GM21526 (cell line): Measurements from ENCODE around the gene LAMB4.

Experiments used
- ATAC-seq: cut with Tn5 transposase; IDR thresholded peaks from one replicate; pipeline ENCODE4 v1.9.1; 2021; ENCODE audit warnings: moderate library complexity; ENCODE audit not compliant: unreplicated experiment, low FRiP score

Gene LAMB4

DNA sequence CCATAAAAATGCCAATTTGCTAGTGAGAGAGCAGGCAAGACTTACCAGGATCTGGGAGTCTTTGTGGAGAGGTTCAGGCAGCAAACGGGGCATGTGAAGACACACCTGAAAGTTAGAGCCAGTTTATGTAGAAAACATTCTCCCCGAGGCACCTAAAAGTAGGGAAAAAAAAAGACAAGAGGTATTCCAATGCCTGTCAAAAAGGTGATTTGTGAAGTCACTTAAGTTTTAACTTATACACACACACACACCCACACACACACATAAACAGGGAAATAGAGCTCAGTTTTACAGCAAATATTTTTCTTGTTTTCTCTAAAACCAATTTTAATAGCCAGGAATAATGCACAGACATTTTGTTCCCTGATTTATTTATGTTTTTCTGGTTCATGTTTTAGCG is at the start of gene LAMB4:
LAMB4 (minus strand) TSS at position 101 of the 400 bp plus-strand sequence. CDS start 7,197 bp downstream, outside the sequence.
- ATAC-seq: no peak

DNA sequence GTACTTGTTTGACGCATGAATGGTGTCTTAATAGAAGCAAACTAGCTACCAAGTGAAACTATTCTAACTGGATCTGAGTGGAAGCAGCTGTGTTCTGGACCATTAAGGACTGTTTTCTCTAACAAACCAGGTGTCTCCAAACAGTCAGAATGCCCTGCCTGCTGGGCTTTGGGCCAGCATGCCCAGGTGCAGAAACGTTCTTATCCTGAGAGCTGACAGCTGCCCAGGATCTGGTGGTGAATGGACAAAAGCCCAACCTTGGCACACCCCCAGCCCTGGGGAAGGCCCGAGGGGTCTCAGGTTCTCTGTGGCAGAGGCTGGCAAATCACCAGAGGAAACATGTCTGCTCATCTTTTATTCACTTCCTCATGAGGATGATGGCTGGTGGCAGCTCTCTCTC is 48.2 kb upstream of the LAMB4 start:
- ATAC-seq: no peak

DNA sequence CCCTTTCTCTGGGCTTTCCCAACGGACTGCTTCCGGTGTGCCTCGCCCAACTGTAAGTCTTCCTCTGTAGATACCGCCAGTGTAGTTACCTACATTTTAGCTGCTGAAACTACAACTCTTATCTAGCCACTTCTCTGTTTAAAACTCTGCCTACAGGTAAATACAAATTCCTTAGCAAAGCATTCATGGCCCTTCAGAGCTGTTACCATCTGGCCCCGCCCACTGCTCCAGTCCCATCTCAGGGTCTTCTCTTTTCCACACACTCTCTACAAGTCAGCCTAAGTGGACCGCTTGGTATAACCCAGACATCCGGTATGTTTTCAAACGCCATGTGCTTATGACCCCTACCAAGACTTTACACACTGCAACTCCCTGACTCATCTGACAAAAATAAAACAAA is 41.0 kb upstream of the LAMB4 start:
- ATAC-seq: no peak

GRCh38 chr7:108170251-108170650 is 40.1 kb upstream of the LAMB4 start:
- no peak for ATAC-seq

DNA sequence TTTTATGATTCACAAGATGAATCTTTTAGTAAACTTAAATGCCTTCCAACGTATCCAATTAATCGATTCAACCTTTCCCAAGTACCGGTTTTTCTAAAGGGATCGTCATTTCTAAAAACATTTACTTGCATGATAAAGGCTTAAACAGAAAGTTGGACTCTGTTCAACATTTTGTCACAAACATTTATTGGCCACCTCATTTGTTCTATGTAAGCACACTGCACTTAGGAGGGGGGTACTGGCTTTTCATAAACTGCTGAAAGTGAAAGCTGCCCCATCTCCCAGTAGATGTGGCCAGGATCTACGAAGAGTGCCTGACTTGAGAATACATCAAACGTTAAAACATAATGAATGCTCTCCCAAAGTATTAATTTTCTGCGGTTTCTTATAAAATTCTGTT is 37.3 kb upstream of the LAMB4 start:
- no peak for ATAC-seq

DNA sequence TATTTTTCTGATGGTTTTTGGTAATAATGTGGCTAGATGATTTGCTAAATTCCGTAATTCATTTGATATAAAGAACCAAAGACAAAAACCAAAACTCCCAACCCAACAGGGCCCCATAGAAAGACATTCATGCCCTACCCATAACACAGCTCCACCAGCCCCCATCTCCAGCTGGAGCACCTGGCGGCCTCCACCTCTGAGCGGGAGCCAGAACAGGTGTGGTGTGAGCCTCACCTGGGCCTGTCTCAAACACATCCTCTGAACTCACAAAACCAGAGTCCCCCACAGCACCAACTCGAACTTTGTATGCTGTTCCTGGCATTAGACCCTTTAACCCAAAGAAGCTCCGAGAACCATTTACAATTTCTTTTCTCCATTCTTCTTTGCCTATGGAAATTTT is 36.5 kb upstream of the LAMB4 start:
- no peak for ATAC-seq

- no peak for ATAC-seq
These were observed 35.6 kb upstream of the LAMB4 start for GRCh38 chr7:108165723-108166122.

DNA sequence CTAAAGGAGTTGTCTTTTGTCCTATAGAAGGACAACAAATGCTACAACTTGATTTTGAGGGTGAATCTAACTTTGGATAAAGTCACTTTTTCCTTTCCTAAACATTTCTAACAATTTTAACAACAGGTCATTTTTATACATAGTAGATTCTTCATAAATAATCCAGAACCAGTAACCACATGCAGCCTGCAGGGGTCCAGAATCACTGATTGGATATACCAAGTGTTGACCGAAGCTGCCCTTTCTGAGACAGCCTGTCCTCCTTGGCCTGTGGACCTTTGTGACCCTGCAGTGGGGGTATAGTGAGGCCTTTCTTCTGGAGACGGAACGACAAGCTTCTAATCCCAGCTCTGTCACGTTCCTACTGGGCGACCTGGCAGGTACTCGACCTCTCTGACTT is 34.8 kb upstream of the LAMB4 start:
- ATAC-seq: no peak

- no peak for ATAC-seq
These were observed 34.2 kb upstream of the LAMB4 start for GRCh38 chr7:108164342-108164741.

- ATAC-seq: no peak
These were observed 28.6 kb upstream of the LAMB4 start for GRCh38 chr7:108158776-108159175.

- ATAC-seq: no peak
These were observed 27.6 kb upstream of the LAMB4 start for GRCh38 chr7:108157606-108158335.

DNA sequence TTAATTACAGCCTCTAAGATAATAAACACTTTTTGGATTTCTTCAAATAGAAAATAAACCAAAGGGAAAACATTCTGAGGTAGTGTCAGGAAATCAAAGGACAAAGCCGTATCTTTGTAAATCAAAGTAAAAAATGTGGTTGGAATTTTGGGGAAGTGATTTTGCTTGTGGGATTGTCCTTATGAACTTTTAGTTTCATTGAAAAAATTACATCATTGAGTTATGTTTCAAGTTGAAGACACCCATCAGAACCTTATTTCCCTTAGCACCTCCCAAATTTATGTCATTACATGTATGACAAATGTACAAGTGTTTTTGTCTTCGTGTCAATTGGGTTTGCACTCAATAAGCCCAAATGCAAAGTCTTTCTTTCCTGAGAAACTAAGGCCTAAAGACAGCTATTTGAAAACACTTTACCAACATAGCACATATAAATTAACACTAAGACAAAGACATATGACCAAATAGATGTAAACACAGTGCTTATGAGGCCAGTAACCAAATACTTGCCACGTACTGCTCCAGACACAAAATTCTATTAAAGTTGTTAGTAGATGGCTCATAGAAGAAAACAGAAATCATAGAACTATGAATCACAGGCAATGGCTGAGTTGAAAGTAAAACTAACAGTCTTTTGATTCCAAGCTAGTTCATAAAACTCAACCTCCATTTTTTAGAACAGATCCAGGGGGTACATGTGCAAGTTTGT is 26.9 kb upstream of the LAMB4 start:
- ATAC-seq: no peak

- ATAC-seq: no peak
These were observed 22.0 kb upstream of the LAMB4 start for GRCh38 chr7:108152198-108152597.

DNA sequence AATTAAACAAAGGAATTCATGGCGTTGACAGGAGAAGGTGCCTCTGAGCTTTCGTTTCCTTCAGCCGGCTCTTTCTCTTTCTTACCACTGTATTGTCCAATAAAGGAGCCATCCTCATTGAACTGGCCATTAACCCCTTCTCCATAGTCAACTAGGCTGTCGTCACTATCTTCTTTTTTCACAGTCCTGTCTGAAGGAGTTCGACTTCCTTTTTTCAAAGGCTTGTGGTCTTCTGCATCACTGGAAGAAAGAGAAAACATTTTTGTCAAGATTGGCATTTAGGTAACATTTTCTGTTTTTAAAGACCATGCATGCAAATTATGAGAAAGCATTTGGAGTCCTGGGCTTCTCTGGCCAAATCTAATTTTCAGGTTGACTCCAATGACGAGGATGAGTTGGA is 19.7 kb upstream of the LAMB4 start:
- ATAC-seq: no peak

DNA sequence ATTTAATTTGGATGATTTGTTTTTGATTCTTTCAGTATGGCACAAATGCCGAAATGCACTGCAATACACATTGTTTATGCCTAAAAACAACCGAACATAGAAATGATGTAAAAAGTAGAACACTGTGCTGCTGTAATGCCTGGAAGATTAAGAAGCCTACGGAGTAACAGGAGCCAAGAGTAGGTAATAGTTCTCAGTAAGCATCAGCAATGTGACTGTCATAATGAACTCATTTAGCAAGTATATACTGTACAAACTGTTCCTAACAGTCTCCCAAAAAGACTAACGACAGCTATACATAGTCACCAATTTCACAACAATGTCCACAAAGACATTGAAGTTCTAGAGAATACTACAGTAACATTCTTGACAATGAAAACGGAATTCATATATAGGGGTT is 19.0 kb upstream of the LAMB4 start:
- no peak for ATAC-seq

DNA sequence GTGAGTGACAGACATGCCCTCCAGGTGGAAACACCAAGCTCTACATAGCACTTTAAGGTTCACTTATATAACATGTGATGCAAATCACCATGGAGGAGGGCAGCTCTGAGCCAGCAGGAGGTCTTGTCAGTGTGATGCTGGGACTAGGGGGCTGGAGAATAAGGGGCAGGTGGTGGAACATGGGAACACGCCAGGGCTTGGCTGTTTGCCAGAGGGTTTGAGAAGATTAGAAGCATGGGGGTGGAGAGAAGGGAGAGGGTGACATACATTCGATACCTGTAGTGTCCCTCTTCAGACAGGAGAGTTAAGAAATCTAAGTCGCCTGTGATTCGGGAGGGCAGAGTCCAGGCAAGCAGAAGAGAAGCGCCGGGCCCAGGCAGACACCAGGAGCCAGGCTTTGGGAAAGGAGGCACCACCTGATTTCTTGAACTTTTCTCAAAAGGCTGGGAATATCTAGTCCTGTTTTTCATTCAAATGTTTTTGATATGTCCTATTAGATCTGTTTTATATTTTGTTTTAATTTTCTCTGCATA is 16.9 kb upstream of the LAMB4 start:
- ATAC-seq: no peak

GRCh38 chr7:108146070-108146842 is 16.1 kb upstream of the LAMB4 start:
- no peak for ATAC-seq

DNA sequence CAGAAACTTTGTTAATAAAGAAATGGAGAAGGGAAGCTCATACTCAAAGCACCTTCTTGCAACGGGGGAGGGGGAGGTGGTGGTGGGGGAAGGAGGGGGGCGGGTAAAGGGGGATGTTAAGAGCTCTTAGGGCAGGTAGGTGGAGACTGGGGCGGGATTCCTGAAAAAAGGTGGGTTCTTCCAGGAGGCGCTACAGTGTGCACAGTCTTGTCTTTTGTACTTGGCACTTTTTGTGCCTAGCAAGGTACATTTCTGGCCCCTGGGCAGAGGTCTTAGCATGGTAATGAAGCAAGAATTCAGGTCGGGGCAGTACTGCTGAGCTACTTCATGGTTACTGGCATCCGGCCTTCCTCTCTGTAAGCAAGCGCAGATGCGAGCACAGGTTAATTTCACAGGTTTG is 15.2 kb upstream of the LAMB4 start:
- ATAC-seq: no peak

GRCh38 chr7:108144931-108145330 is 14.8 kb upstream of the LAMB4 start:
- no peak for ATAC-seq

DNA sequence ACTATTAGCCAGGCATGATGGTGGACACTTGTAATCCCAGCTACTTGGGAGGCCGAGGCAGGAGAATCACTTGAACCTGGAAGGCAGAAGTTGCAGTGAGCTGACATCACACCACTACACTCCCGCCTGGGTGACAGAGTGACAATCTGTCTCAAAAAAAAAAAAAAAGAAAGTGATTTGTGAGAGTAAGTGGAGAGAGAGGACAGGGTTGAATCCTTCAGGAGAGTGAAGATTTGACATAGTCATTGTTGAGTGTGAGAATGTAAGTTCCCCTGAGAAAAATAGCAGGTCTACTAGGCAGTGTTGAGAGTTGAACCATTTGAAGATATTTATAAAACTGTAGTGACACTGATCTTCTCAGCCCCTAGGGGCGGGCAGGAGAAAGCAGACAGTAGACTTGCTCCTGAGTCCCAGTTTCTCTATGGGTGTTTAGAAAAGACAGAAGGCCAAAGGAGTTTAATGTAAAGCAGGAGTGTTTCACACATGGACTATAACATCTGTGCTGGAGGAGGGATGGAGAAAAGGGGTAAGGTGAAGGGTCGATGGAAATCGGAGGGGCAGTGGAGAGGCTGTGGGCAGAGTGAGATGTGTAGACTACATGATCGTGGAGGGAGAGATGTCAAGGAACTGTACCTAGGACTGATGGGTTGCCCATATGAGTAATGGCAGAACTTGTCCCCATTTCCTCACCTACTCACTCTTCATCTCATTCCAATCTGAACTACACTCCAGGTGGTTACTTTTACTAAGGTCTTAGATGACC is 13.7 kb upstream of the LAMB4 start:
- no peak for ATAC-seq
